ENCODE results near the gene BARX2. TPM values are rescaled to one million over a fixed set of nuclear protein-coding genes. Genes with fewer than 3 reads are reported as not detected.

BARX2 gene
- total and polyA plus RNA-seq, 2 donors from 2014 or later, result 5.2 to 6.9 TPM

Other genes starting within 250 kb of the BARX2 start
- gene ARHGAP32, start 183.5 kb upstream of the BARX2 start, total RNA-seq, result 30.8 TPM
- gene ARHGAP32, start 183.5 kb upstream of the BARX2 start, polyA plus RNA-seq (ENCODE audit: insufficient read depth, low read depth, low replicate concordance), result 2.1 TPM